ENCODE measurements around the gene DNASE2B. TPM values are rescaled to one million over a fixed set of nuclear protein-coding genes. Genes with fewer than 3 reads are reported as not detected.
A peak's percentile ranks its signal among the peaks of the same experiment; 100 is the strongest.
"Not testable (repeated sequence)": the region's sequence is repeated elsewhere in the genome, so short reads cannot be mapped to it uniquely, and the experiment has no call there.

The DNASE2B gene
- total RNA-seq, 2 donors from 2014 or later: not detected

DNA sequence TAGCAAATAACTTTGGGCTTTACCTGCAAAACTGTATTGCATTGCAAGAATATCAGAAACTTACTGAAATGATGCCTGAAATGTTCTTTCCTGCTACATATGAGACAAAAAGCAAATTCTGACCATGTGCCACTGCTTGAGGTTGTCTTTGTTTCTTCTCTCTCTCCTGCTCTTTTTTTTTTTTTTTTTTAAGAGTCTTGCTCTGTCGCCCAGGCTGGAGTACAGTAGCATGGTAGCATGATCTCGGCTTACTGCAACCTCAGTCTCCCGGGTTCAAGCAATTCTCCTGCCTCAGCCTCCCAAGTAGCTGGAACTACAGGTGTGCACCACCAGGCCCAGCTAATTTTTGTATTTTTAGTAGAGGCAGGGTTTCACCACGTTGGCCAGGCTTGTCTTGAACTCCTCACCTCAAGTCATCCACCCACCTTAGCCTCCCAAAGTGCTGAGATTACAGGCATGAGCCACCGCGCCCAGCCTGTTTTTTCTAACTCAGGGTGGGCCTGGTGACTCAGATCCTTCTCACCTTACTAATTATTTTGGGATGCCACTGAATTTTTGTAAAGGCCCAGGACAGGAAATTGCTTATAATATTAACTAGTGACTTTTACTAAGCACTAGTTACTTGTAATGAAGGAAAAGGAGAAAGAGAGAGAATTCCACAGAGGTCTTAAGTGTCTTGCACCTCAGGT, 35.9 kb downstream of the DNASE2B start:
- peaks cover 3% of the 10 kb centered on the region for H3K4me1 ChIP-seq
- no peak overlapping the region for H3K27ac ChIP-seq
- intact Hi-C loops (cut with DNase I): loop anchor here (10.0 kb wide), 1 partner anchor 191 kb away; no protein-coding TSS in a partner anchor
- no peaks in the 10 kb centered on the region for H3K36me3 ChIP-seq (replicated peaks in 1 of 2; ENCODE audit: insufficient read depth in 1 of 2, low read depth in 2 of 2)
- H3K4me3 ChIP-seq: no peak overlapping the region
- DNase-seq: no peak
- 64 to 67% methylated on average over 6 of the region's 6 CpGs for WGBS, 2 donors
- H3K27me3 ChIP-seq: no peaks in the 10 kb centered on the region
- TF ChIP-seq, protein P1, sequence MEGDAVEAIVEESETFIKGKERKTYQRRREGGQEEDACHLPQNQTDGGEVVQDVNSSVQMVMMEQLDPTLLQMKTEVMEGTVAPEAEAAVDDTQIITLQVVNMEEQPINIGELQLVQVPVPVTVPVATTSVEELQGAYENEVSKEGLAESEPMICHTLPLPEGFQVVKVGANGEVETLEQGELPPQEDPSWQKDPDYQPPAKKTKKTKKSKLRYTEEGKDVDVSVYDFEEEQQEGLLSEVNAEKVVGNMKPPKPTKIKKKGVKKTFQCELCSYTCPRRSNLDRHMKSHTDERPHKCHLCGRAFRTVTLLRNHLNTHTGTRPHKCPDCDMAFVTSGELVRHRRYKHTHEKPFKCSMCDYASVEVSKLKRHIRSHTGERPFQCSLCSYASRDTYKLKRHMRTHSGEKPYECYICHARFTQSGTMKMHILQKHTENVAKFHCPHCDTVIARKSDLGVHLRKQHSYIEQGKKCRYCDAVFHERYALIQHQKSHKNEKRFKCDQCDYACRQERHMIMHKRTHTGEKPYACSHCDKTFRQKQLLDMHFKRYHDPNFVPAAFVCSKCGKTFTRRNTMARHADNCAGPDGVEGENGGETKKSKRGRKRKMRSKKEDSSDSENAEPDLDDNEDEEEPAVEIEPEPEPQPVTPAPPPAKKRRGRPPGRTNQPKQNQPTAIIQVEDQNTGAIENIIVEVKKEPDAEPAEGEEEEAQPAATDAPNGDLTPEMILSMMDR (IDR thresholded peaks at IDR 0.05): no peak
- TF ChIP-seq POLR2A (IDR thresholded peaks at IDR 0.05): no peak
- H3K9me3 ChIP-seq: no peaks in the 10 kb centered on the region
- no peak for ATAC-seq

DNA sequence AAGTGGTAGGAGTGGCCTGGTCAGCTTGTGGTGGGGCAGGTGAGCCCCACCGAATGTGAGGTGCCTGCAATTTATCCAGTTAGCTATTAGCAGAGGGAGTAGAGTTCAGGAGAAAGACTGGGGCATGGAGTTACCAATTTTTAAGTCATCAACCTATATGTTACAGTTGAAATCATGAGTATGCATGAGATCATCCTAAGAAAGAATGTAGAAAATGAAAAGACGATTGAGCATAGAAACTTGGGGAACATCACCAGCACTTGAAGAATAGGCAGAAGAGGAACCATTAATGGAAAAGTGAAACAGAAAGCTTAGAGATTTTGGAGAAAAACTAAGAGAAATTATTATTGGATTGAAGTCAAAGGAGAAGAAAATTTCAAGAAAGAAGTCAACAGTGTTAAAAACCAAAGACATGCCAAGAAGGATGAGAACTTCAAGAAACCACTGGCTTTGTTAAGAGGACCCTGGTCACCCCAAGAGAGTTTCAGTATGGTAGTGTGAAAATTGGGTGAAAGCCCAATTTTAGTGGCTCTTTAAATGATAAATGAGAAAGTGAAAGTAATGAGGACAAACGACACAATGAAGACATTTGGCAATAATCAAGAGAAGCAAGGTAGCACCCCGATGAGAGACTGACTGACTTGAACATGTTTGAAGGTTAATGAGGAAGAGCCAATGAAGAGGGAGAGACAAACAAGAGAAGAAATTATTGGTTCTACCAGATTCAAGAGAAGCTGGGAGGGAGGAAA, 36.7 kb downstream of the DNASE2B start:
- intact Hi-C loops (cut with DNase I): loop anchor here (5.0 to 10.0 kb wide), 3 partner anchors 190 to 317 kb away; no protein-coding TSS in a partner anchor
- no peaks in the 10 kb centered on the region for H3K9me3 ChIP-seq
- H3K27ac ChIP-seq: peak overlapping the region in 1 of 4 donors; percentile 7
- H3K4me1 ChIP-seq: peaks cover 3% of the 10 kb centered on the region
- DNase-seq (no peak), ATAC-seq (no peak)
- no peak overlapping the region for H3K4me3 ChIP-seq
- no peaks in the 10 kb centered on the region for H3K36me3 ChIP-seq (replicated peaks in 1 of 2; ENCODE audit: insufficient read depth in 1 of 2, low read depth in 2 of 2)
- TF ChIP-seq, protein P1 (IDR thresholded peaks at IDR 0.05): no peak
- no peak for TF ChIP-seq POLR2A (IDR thresholded peaks at IDR 0.05)
- H3K27me3 ChIP-seq: no peaks in the 10 kb centered on the region
- WGBS, 2 donors: 34 to 42% methylated on average over 4 of the region's 4 CpGs

DNA sequence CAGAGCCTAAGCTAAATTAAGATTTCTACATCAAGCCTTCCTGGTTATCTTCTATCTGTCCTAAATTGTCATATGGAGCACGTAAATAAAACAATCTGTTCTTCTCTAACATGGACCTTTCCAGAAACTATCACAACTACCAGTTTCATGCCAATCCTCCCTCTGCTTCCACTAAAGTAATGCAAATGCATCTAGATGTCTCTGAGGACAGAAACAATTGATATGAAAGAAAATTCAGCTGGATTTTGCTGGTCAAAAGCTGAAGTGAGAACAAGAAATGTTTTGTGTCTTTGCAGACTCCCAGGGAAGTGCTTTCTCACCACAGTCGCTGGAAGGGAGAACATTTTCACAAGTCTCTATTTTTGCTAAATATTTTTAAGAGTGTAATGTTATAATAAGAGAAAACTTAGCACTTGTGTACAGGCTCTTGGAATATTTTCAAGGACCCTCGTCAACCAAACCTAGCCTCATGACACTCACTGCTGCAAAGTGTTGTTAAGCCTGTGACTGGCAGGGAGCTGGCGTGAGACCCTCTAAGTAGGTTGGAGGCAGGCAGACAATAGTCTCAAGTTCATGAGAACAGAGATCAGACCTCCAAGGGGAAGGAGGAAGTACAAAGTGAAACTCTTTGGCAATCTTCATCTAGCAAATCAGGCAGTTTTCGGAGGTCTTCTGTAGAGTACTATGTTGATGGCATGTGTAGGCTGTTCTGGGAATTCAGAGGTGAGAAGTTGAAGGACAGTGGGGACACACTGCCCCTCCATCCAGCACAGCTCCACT, 38.8 kb downstream of the DNASE2B start:
- Histone ChIP-seq H3K4me1 (peaks cover 3% of the 10 kb centered on the region), H3K4me3 (no peak overlapping the region), H3K27ac (peak overlapping the region in 1 of 4 donors; percentile 54), H3K27me3 (no peaks in the 10 kb centered on the region), H3K9me3 (no peaks in the 10 kb centered on the region), H3K36me3 (replicated peaks in 1 of 2; ENCODE audit: insufficient read depth in 1 of 2, low read depth in 2 of 2) (no peaks in the 10 kb centered on the region)
- DNase-seq: no peak
- 57 to 71% methylated on average over 5 of the region's 5 CpGs for WGBS, 2 donors
- no peak for TF ChIP-seq POLR2A (IDR thresholded peaks at IDR 0.05)
- TF ChIP-seq, protein P1 (IDR thresholded peaks at IDR 0.05): no peak
- no peak for ATAC-seq
- intact Hi-C loops (cut with DNase I): loop anchor here (5.0 to 10.0 kb wide), 3 partner anchors 188 to 315 kb away; no protein-coding TSS in a partner anchor

- intact Hi-C loops (cut with DNase I): no loop called here
- H3K36me3 ChIP-seq (replicated peaks in 1 of 2; ENCODE audit: insufficient read depth in 1 of 2, low read depth in 2 of 2): no peaks in the 10 kb centered on the region
- WGBS, 2 donors: 19 to 22% methylated on average over 2 of the region's 2 CpGs
- H3K9me3 ChIP-seq: no peaks in the 10 kb centered on the region
- H3K4me3 ChIP-seq: no peak overlapping the region
- no peak overlapping the region for H3K27ac ChIP-seq
- no peak for TF ChIP-seq POLR2A (IDR thresholded peaks at IDR 0.05)
- TF ChIP-seq, protein P1 (IDR thresholded peaks at IDR 0.05): peak in 6 of 7 experiments; percentile 24 to 65 (median 56)
- no peaks in the 10 kb centered on the region for H3K27me3 ChIP-seq
- ATAC-seq (peak; percentile 69), DNase-seq (peak in 1 of 4 donors; percentile 29)
- H3K4me1 ChIP-seq: no peaks in the 10 kb centered on the region
Observed at GRCh38 chr1:84442256-84442655, 44.0 kb downstream of the DNASE2B start.

- DNase-seq; H3K27me3 ChIP-seq; H3K27ac ChIP-seq; H3K4me3 ChIP-seq; H3K4me1 ChIP-seq; H3K36me3 ChIP-seq (replicated peaks in 1 of 2; ENCODE audit: insufficient read depth in 1 of 2, low read depth in 2 of 2); ATAC-seq; H3K9me3 ChIP-seq; intact Hi-C loops (cut with DNase I): not testable (repeated sequence)
- 69 to 72% methylated on average over 2 to 7 of the region's 7 CpGs for WGBS, 2 donors
Observed at GRCh38 chr1:84442747-84443646, 44.7 kb downstream of the DNASE2B start.

DNA sequence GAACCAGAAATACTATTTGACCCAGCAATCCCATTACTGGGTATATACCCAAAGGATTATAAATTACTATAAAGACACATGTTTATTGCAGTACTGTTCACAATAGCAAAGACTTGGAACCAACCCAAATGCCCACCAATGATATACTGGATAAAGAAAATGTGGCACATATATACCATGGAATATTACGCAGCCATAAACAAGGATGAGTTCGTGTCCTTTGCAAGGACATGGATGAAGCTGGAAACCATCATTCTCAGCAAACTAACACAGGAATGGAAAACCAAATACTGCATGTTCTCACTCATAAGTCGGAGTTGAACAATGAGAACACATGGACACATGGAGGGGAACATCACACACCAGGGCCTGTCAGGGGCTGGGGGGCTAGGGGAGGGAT, 50.4 kb downstream of the DNASE2B start:
- intact Hi-C loops (cut with DNase I); DNase-seq; H3K27me3 ChIP-seq; H3K4me3 ChIP-seq; H3K36me3 ChIP-seq (replicated peaks in 1 of 2; ENCODE audit: insufficient read depth in 1 of 2, low read depth in 2 of 2); H3K27ac ChIP-seq; H3K9me3 ChIP-seq; H3K4me1 ChIP-seq; ATAC-seq: not testable (repeated sequence)
- 86 to 87% methylated on average over 3 of the region's 3 CpGs for WGBS, 2 donors
